Fibroblast of the aortic adventitia (primary cell): Measurements from ENCODE around the gene HIVEP2. TPM values are rescaled to one million over a fixed set of nuclear protein-coding genes. Genes with fewer than 3 reads are reported as not detected.
"Not testable (repeated sequence)": the region's sequence is repeated elsewhere in the genome, so short reads cannot be mapped to it uniquely, and the experiment has no call there.

ENCODE experiments used
- DNase-seq: peaks from one replicate; pipeline ENCODE4 v3.0.0-alpha.2; 2010; ENCODE audit warnings: low read depth
- H3K4me3 ChIP-seq: 2 replicates; pipeline ENCODE4 v1.5.1; 2011; ENCODE audit warnings: low read depth, mild to moderate bottlenecking, control low read depth, low read length, moderate library complexity
- CTCF ChIP-seq: IDR thresholded peaks from 2 replicates; pipeline ENCODE4 v1.5.1; 2011; ENCODE audit warnings: mild to moderate bottlenecking, low read length, control low read depth, inconsistent platforms; ENCODE audit not compliant: insufficient read depth
- total RNA-seq: library from RNA; depleted of rRNA; stranded (reverse); fragments of >200 nt; gene quantifications from 2 replicates; pipeline ENCODE4 v1.2.3, GENCODE V29; 2012; ENCODE audit warnings: low replicate concordance

HIVEP2 gene
- 11.5 and 23.1 TPM in 2 replicates for total RNA-seq

- DNase-seq = peak; percentile 84
- H3K4me3 ChIP-seq = peak within 1 kb of the TSS; percentile 99
- TF ChIP-seq CTCF = peak; percentile 38
Observed at GRCh38 chr6:142945049-142945445, at the start of gene HIVEP2. Gene HIVEP2, minus strand, starts transcription at chr6:142945176. Its CDS starts 170,438 bp downstream, at chr6:142774738.

- no peak for TF ChIP-seq CTCF
- no peak for DNase-seq
- H3K4me3 ChIP-seq = no peak overlapping the region
Observed at GRCh38 chr6:142993977-142994376, 49.0 kb upstream of the HIVEP2 start.

- no peak for TF ChIP-seq CTCF
- no peak for DNase-seq
- no peak overlapping the region for H3K4me3 ChIP-seq
Observed at GRCh38 chr6:142987490-142987889, 42.5 kb upstream of the HIVEP2 start.

GRCh38 chr6:142985281-142985680 is 40.3 kb upstream of the HIVEP2 start:
- no peak overlapping the region for H3K4me3 ChIP-seq
- DNase-seq = peak; percentile 68
- TF ChIP-seq CTCF = no peak

- no peak for TF ChIP-seq CTCF
- H3K4me3 ChIP-seq = no peak overlapping the region
- DNase-seq = peak; percentile 67
Observed at GRCh38 chr6:142984386-142984785, 39.4 kb upstream of the HIVEP2 start.

- DNase-seq = no peak
- TF ChIP-seq CTCF = no peak
Observed at GRCh38 chr6:142975365-142975764, 30.4 kb upstream of the HIVEP2 start.

GRCh38 chr6:142970941-142971340 is 26.0 kb upstream of the HIVEP2 start:
- DNase-seq, H3K4me3 ChIP-seq: not testable (repeated sequence)

More at GRCh38 chr6:142975365-142975764, 30.4 kb upstream of the HIVEP2 start:
- no peak overlapping the region for H3K4me3 ChIP-seq
